ENCODE results near the gene IFT52. TPM values are rescaled to one million over a fixed set of nuclear protein-coding genes. Genes with fewer than 3 reads are reported as not detected.

The IFT52 gene
- polyA plus RNA-seq, 2 of the 4 experiments (the other 2 are of a cell fraction), result 26.3 to 42.2 TPM

- TF ChIP-seq EP300 (IDR thresholded peaks at IDR 0.05) (no peak), JUN (IDR thresholded peaks at IDR 0.05) (no peak)
Observed at GRCh38 chr20:43570496-43570895, 20.2 kb upstream of the IFT52 start (continued).

GRCh38 chr20:43571310-43571709, 19.4 kb upstream of the IFT52 start:
- Histone ChIP-seq H3K4me3 (no peak overlapping the region), H3K27ac (no peak overlapping the region), H3K4me1 (no peaks in the 10 kb centered on the region), H3K4me2 (no peak overlapping the region), H3K9me3 (no peaks in the 10 kb centered on the region)
- ChIA-PET CTCF (interaction anchor here (2.2 to 4.8 kb wide), 2 partner anchors 34 to 121 kb away, joined by 5 to 32 read pairs; no protein-coding TSS in a partner anchor), POLR2A (no interaction called here)
- WGBS (ENCODE audit: missing lambda C conversion rate), result 92% methylated on average over 3 of the region's 3 CpGs
- TF ChIP-seq HES2 (IDR thresholded peaks at IDR 0.05), result no peak
- DNase-seq (ENCODE audit: low read depth in 1 of 2, low spot score in 1 of 2) (no peak), ATAC-seq (no peak), FAIRE-seq (no peak)

- no peak overlapping the region for H3K27ac ChIP-seq
- H3K9me3 ChIP-seq, result no peaks in the 10 kb centered on the region
- DNase-seq (ENCODE audit: low read depth in 1 of 2, low spot score in 1 of 2) (no peak), FAIRE-seq (no peak), ATAC-seq (no peak)
- no peak for TF ChIP-seq EHF (CRISPR knock-in tag; IDR thresholded peaks at IDR 0.05)
- TF ChIP-seq ELK1 (IDR thresholded peaks at IDR 0.05; ENCODE audit: low read depth, low read length), result no peak
- no peak for TF ChIP-seq NPAS2 (CRISPR knock-in tag; IDR thresholded peaks at IDR 0.05; ENCODE audit: borderline replicate concordance)
- no peak for TF ChIP-seq REST (IDR thresholded peaks at IDR 0.05)
- TF ChIP-seq ESRRA (IDR thresholded peaks at IDR 0.05; ENCODE audit: borderline replicate concordance, low read length), result no peak
- TF ChIP-seq BCL3 (IDR thresholded peaks at IDR 0.05), result no peak
- TF ChIP-seq CEBPB (IDR thresholded peaks at IDR 0.05), result no peak
- no peak for TF ChIP-seq E2F6 (IDR thresholded peaks at IDR 0.05; ENCODE audit: borderline replicate concordance, low read depth)
- no peak for TF ChIP-seq SREBF2 (IDR thresholded peaks at IDR 0.05)
- TF ChIP-seq ATOH8 (CRISPR knock-in tag; IDR thresholded peaks at IDR 0.05; ENCODE audit: low read depth), result no peak
- no peak for TF ChIP-seq HOXB5 (CRISPR knock-in tag; IDR thresholded peaks at IDR 0.05)
- TF ChIP-seq CHD2 (IDR thresholded peaks at IDR 0.05; ENCODE audit: low read length, partially characterized antibody), result no peak
- TF ChIP-seq ZSCAN20 (CRISPR knock-in tag; IDR thresholded peaks at IDR 0.05), result no peak
- TF ChIP-seq SMC3 (IDR thresholded peaks at IDR 0.05), result no peak
- no peak for TF ChIP-seq FOSL2 (IDR thresholded peaks at IDR 0.05)
- TF ChIP-seq FOSL2 (CRISPR knock-in tag; IDR thresholded peaks at IDR 0.05), result no peak
- ChIA-PET POLR2A (no interaction called here), CTCF (interaction anchor here (2.2 to 4.8 kb wide), 2 partner anchors 34 to 120 kb away, joined by 5 to 32 read pairs; no protein-coding TSS in a partner anchor)
- H3K4me1 ChIP-seq, result no peaks in the 10 kb centered on the region
- no peak overlapping the region for H3K4me2 ChIP-seq
- 80% methylated on average over 3 of the region's 6 CpGs for WGBS (ENCODE audit: missing lambda C conversion rate)
- H3K4me3 ChIP-seq, result no peak overlapping the region
Observed at GRCh38 chr20:43571771-43572170, 19.0 kb upstream of the IFT52 start.

Measured in A549 (cell line).